OCI-LY3 (cell line): ENCODE results near the gene WASHC2A.
"Not testable (repeated sequence)": the region's sequence is repeated elsewhere in the genome, so short reads cannot be mapped to it uniquely, and the experiment has no call there.

Experiments used
- EZH2phosphoT487 ChIP-seq: fragments of 200-600 bp; shearing (Covaris generic); IDR thresholded peaks from 2 replicates; pipeline ENCODE4 v1.6.1; 2018; ENCODE audit warnings: antibody characterized with exemption, mixed run types, low read depth
- TF ChIP-seq, protein P1 (sequence below): fragments of 200-600, 300-600 bp; sonication (generic); IDR thresholded peaks from 2 replicates; pipeline ENCODE4 v1.5.1; 2014; ENCODE audit warnings: antibody characterized with exemption, low read length, low read depth

DNA sequence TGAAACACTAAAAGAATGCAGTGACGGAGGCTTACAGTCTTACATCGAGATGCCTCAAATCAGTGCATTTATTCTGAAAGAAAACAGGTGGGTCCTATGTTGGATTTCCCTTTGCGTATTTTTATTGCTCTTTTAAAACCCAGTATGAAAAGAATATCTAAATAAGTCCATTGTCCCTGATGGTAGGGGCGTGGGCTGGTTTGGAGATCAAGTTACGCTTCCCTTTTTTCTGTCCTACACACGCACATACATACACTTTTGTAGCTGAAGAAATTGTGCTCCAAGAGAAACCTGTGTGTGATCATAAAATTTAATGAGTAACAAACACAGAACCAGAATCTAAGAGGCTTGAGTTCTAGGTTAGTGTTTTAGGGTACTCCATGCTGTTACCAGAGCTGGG, 64.6 kb downstream of the WASHC2A start:
- TF ChIP-seq, protein P1, sequence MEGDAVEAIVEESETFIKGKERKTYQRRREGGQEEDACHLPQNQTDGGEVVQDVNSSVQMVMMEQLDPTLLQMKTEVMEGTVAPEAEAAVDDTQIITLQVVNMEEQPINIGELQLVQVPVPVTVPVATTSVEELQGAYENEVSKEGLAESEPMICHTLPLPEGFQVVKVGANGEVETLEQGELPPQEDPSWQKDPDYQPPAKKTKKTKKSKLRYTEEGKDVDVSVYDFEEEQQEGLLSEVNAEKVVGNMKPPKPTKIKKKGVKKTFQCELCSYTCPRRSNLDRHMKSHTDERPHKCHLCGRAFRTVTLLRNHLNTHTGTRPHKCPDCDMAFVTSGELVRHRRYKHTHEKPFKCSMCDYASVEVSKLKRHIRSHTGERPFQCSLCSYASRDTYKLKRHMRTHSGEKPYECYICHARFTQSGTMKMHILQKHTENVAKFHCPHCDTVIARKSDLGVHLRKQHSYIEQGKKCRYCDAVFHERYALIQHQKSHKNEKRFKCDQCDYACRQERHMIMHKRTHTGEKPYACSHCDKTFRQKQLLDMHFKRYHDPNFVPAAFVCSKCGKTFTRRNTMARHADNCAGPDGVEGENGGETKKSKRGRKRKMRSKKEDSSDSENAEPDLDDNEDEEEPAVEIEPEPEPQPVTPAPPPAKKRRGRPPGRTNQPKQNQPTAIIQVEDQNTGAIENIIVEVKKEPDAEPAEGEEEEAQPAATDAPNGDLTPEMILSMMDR: not testable (repeated sequence)
- TF ChIP-seq EZH2phosphoT487: not testable (repeated sequence)
